ENCODE data around the gene GARIN3.
"Not testable (repeated sequence)": the region's sequence is repeated elsewhere in the genome, so short reads cannot be mapped to it uniquely, and the experiment has no call there.

The GARIN3 gene

GRCh38 chr5:157166214-157167213 is at the start of gene GARIN3:
Gene GARIN3, minus strand, starts transcription at chr5:157166264. Its CDS starts 96 bp downstream, at chr5:157166168.
- no peak for DNase-seq

- DNase-seq: no peak
These were observed 49.6 kb upstream of the GARIN3 start for GRCh38 chr5:157215514-157216167.

- no peak for DNase-seq
These were observed 48.9 kb upstream of the GARIN3 start for GRCh38 chr5:157214861-157215513.

GRCh38 chr5:157214415-157214814 is 48.4 kb upstream of the GARIN3 start:
- DNase-seq: no peak

GRCh38 chr5:157213527-157214243 is 47.6 kb upstream of the GARIN3 start:
- no peak for DNase-seq

GRCh38 chr5:157212307-157212706 is 46.2 kb upstream of the GARIN3 start:
- no peak for DNase-seq

GRCh38 chr5:157210652-157211051 is 44.6 kb upstream of the GARIN3 start:
- not testable (repeated sequence) for DNase-seq

- DNase-seq: no peak
These were observed 39.6 kb upstream of the GARIN3 start for GRCh38 chr5:157205708-157206107.

GRCh38 chr5:157204765-157205164 is 38.7 kb upstream of the GARIN3 start:
- no peak for DNase-seq

- DNase-seq: no peak
These were observed 37.4 kb upstream of the GARIN3 start for GRCh38 chr5:157203417-157203816.

- DNase-seq: no peak
These were observed 35.8 kb upstream of the GARIN3 start for GRCh38 chr5:157201857-157202256.

GRCh38 chr5:157198277-157198986 is 32.4 kb upstream of the GARIN3 start:
- DNase-seq: peak in 1 of 2 experiments; percentile 71

- DNase-seq: no peak
These were observed 31.0 kb upstream of the GARIN3 start for GRCh38 chr5:157197086-157197485.

GRCh38 chr5:157196045-157196444 is 30.0 kb upstream of the GARIN3 start:
- no peak for DNase-seq

- DNase-seq: no peak
These were observed 27.8 kb upstream of the GARIN3 start for GRCh38 chr5:157193699-157194424.

GRCh38 chr5:157189223-157189622 is 23.2 kb upstream of the GARIN3 start:
- DNase-seq: peak in 1 of 2 experiments; percentile 51

GRCh38 chr5:157188270-157188669 is 22.2 kb upstream of the GARIN3 start:
- DNase-seq: no peak

GRCh38 chr5:157187046-157187754 is 21.1 kb upstream of the GARIN3 start:
- DNase-seq: no peak

- no peak for DNase-seq
These were observed 20.4 kb upstream of the GARIN3 start for GRCh38 chr5:157186309-157187045.

- DNase-seq: not testable (repeated sequence)
These were observed 19.1 kb upstream of the GARIN3 start for GRCh38 chr5:157185122-157185521.
